ENCODE data around the gene SLC12A8. TPM values are rescaled to one million over a fixed set of nuclear protein-coding genes. Genes with fewer than 3 reads are reported as not detected.
A peak's percentile ranks its signal among the peaks of the same experiment; 100 is the strongest.

The SLC12A8 gene
- total and polyA plus RNA-seq, 2 donors from 2014 or later = 5.4 to 29.1 TPM

GRCh38 chr3:125192190-125193035, 20.1 kb downstream of the SLC12A8 start:
- Histone ChIP-seq H3K27me3 (ENCODE audit: control insufficient read depth, insufficient read depth, low read length) (no peaks in the 10 kb centered on the region), H3K27ac (ENCODE audit: low read depth in 2 of 2, low read length in 2 of 2) (peak overlapping the region in 1 of 2 donors; percentile 32), H3K4me3 (ENCODE audit: low read length in 3 of 3) (no peak overlapping the region), H3K4me1 (ENCODE audit: control insufficient read depth in 2 of 3, insufficient read depth in 2 of 3, low read depth in 1 of 3, low read length in 3 of 3) (peaks cover 0 to 23% (median 7%) of the 10 kb centered on the region in 3 donors), H3K36me3 (ENCODE audit: control insufficient read depth in 2 of 3, insufficient read depth in 3 of 3, low read length in 3 of 3) (no peaks in the 10 kb centered on the region), H3K9ac (ENCODE audit: low read length in 3 of 3) (no peak overlapping the region), H3K9me3 (ENCODE audit: control insufficient read depth in 2 of 3, insufficient read depth in 1 of 3, low read length in 3 of 3) (no peaks in the 10 kb centered on the region)
- intact Hi-C loops (cut with DNase I) = no loop called here
- peak in 2 of 5 donors; percentile 32 to 49 for DNase-seq
- no peak for FAIRE-seq
- TF ChIP-seq, protein P1, sequence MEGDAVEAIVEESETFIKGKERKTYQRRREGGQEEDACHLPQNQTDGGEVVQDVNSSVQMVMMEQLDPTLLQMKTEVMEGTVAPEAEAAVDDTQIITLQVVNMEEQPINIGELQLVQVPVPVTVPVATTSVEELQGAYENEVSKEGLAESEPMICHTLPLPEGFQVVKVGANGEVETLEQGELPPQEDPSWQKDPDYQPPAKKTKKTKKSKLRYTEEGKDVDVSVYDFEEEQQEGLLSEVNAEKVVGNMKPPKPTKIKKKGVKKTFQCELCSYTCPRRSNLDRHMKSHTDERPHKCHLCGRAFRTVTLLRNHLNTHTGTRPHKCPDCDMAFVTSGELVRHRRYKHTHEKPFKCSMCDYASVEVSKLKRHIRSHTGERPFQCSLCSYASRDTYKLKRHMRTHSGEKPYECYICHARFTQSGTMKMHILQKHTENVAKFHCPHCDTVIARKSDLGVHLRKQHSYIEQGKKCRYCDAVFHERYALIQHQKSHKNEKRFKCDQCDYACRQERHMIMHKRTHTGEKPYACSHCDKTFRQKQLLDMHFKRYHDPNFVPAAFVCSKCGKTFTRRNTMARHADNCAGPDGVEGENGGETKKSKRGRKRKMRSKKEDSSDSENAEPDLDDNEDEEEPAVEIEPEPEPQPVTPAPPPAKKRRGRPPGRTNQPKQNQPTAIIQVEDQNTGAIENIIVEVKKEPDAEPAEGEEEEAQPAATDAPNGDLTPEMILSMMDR (IDR thresholded peaks at IDR 0.05; ENCODE audit: borderline replicate concordance, extremely low read depth, insufficient read depth) = no peak

DNA sequence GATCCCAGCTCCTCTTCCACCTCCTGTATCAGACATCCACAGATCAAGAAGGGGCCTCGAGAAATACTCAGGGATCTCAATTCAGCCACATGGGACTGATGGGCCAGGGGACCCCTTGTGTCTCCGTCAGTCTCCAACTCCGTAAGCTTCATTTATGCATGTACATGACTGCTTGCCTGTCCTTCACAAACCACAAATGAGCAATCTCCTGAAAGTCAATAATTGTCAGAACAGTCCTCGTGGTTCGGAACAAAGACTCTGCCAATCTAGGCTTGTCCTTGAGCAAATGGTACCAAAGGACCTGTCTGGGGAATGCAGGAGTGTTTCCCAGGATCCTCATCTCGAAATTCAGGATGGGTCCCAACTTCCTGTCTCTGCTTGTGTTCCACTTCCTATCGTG, 20.8 kb downstream of the SLC12A8 start:
- TF ChIP-seq, protein P1 (IDR thresholded peaks at IDR 0.05; ENCODE audit: borderline replicate concordance, extremely low read depth, insufficient read depth) = no peak
- Histone ChIP-seq H3K36me3 (ENCODE audit: control insufficient read depth in 2 of 3, insufficient read depth in 3 of 3, low read length in 3 of 3) (no peaks in the 10 kb centered on the region), H3K9me3 (ENCODE audit: control insufficient read depth in 2 of 3, insufficient read depth in 1 of 3, low read length in 3 of 3) (no peaks in the 10 kb centered on the region), H3K4me3 (ENCODE audit: low read length in 3 of 3) (no peak overlapping the region), H3K4me1 (ENCODE audit: control insufficient read depth in 2 of 3, insufficient read depth in 2 of 3, low read depth in 1 of 3, low read length in 3 of 3) (peaks cover 0 to 23% (median 8%) of the 10 kb centered on the region in 3 donors), H3K27me3 (ENCODE audit: control insufficient read depth, insufficient read depth, low read length) (no peaks in the 10 kb centered on the region), H3K9ac (ENCODE audit: low read length in 3 of 3) (no peak overlapping the region), H3K27ac (ENCODE audit: low read depth in 2 of 2, low read length in 2 of 2) (no peak overlapping the region)
- intact Hi-C loops (cut with DNase I) = no loop called here
- FAIRE-seq (no peak), DNase-seq (peak in 2 of 5 donors; percentile 36 to 43)

GRCh38 chr3:125191256-125191655, 21.3 kb downstream of the SLC12A8 start:
- Histone ChIP-seq H3K36me3 (ENCODE audit: control insufficient read depth in 2 of 3, insufficient read depth in 3 of 3, low read length in 3 of 3) (no peaks in the 10 kb centered on the region), H3K27ac (ENCODE audit: low read depth in 2 of 2, low read length in 2 of 2) (no peak overlapping the region), H3K9me3 (ENCODE audit: control insufficient read depth in 2 of 3, insufficient read depth in 1 of 3, low read length in 3 of 3) (no peaks in the 10 kb centered on the region), H3K9ac (ENCODE audit: low read length in 3 of 3) (no peak overlapping the region), H3K4me1 (ENCODE audit: control insufficient read depth in 2 of 3, insufficient read depth in 2 of 3, low read depth in 1 of 3, low read length in 3 of 3) (peaks cover 0 to 23% (median 10%) of the 10 kb centered on the region in 3 donors), H3K4me3 (ENCODE audit: low read length in 3 of 3) (no peak overlapping the region), H3K27me3 (ENCODE audit: control insufficient read depth, insufficient read depth, low read length) (no peaks in the 10 kb centered on the region)
- intact Hi-C loops (cut with DNase I) = no loop called here
- DNase-seq (no peak), FAIRE-seq (no peak)
- TF ChIP-seq, protein P1 (IDR thresholded peaks at IDR 0.05; ENCODE audit: borderline replicate concordance, extremely low read depth, insufficient read depth) = no peak

Data from kidney (tissue), 14 donors.